Measurements from ENCODE around the gene BCL2A1.
"Not testable (repeated sequence)": the region's sequence is repeated elsewhere in the genome, so short reads cannot be mapped to it uniquely, and the experiment has no call there.

BCL2A1 gene

GRCh38 chr15:79960502-79961212, 10.3 kb downstream of the BCL2A1 start:
- DNase-seq (ENCODE audit: low read depth in 2 of 2) = no peak

- no peak for DNase-seq (ENCODE audit: low read depth in 2 of 2)
These were observed 13.3 kb downstream of the BCL2A1 start for GRCh38 chr15:79957741-79958140.

DNA sequence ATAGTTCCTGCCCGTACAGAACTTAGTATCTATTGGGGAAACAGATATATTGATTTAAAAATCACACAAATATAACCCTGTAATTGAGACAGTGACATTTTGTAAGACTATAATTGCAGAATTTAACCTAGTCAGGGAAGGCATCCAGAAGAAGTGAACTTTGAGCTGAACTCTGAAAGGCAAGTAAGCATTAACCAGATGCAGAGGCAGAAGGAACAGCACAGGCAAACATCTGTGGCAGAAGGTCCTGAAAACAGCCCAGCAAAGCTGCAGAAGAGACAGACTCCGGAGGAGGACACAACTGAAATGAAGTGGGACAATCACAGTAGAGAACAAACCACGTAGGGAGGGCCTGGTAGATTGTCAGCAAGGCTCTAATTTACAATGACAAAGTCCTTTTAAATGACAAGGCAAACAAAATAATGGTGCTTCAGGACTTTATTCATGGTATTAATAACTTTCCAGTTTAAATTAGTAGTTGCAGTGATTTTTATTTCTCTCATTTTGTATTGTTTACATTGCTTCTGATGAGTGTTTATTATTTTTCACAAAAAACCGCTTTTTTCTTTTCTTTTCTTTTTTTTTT, 14.5 kb downstream of the BCL2A1 start:
- DNase-seq (ENCODE audit: low read depth in 2 of 2) = no peak

- no peak for DNase-seq (ENCODE audit: low read depth in 2 of 2)
These were observed 16.3 kb downstream of the BCL2A1 start for GRCh38 chr15:79954661-79955060.

DNA sequence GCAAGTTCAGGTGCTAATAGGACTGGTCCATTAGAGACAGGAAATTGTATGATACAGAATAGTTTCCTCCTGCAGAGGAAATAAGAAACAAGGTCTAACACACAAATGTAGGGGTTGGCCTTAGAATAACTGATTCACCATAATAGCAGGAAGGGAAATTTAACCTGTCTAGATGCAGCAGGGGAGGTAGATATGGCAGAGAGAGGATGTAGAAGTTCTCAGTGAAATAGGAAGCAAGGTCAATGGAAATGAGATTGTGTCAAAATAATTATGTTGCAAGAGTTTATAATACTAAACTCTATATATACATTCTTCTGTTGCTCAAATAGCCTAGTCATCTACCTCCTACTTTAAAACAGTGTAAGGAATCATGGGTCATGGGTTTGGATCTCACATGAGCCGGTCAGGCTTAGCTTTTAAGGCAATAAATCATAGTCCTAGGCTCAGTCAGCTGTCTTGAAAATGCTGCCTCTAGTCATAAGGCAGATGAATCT, 17.0 kb downstream of the BCL2A1 start:
- DNase-seq (ENCODE audit: low read depth in 2 of 2) = no peak

- no peak for DNase-seq (ENCODE audit: low read depth in 2 of 2)
These were observed 18.7 kb downstream of the BCL2A1 start for GRCh38 chr15:79952329-79952728.

DNA sequence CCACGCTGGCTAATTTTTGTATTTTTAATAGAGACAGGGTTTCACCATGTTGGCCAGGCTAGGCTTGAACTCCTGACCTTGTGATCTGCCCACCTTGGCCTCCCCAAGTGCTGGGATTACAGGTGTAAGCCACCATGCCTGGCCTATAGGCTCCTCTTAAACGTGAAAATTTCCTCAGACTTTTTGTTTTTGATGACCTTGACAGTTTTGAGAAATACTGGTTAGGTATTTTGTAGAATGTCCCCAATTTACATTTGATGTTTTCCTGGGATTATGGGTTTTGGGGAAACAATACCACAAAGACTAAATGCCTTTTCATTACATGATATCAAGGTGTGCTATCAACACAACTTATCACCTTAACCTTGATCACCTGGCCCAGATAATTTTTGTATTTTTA, 20.7 kb downstream of the BCL2A1 start:
- no peak for DNase-seq (ENCODE audit: low read depth in 2 of 2)

GRCh38 chr15:79948761-79949160, 22.2 kb downstream of the BCL2A1 start:
- no peak for DNase-seq (ENCODE audit: low read depth in 2 of 2)

GRCh38 chr15:79948095-79948695, 22.8 kb downstream of the BCL2A1 start:
- DNase-seq (ENCODE audit: low read depth in 2 of 2) = no peak

DNA sequence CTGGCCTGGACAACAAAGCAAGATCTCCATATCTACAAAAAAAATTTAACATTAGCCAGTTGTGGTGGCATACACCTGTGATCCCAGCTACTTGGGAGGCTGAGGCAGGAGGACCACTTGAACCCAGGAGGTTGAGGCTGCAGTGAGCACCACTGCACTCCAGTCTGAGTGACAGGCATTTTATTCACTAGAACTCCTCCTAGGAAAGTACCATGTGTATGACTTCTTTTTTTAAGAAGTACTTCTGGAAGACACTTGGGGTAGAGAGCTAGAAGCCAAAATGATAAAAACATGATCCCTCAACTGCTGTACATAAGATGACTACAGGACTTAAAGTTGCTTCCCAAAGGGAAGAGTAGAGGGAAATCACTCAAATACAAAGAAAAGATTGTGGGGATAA, 24.0 kb downstream of the BCL2A1 start:
- DNase-seq (ENCODE audit: low read depth in 2 of 2) = no peak

DNA sequence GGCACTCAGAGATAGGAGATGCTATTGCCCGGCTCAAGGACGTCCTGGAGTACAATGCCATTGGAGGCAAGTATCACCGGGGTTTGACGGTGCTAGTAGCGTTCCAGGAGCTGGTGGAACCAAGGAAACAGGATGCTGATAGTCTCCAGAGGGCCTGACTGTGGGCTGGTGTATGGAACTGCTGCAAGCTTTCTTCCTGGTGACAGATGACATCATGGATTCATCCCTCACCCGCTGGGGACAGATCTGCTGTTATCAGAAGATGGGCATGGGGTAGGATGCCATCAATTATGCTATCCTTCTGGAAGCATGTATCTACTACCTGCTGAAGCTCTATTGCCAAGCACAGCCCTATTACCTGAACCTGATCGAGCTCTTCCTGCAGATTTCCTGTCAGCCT, 26.4 kb downstream of the BCL2A1 start:
- DNase-seq (ENCODE audit: low read depth in 2 of 2) = no peak

DNA sequence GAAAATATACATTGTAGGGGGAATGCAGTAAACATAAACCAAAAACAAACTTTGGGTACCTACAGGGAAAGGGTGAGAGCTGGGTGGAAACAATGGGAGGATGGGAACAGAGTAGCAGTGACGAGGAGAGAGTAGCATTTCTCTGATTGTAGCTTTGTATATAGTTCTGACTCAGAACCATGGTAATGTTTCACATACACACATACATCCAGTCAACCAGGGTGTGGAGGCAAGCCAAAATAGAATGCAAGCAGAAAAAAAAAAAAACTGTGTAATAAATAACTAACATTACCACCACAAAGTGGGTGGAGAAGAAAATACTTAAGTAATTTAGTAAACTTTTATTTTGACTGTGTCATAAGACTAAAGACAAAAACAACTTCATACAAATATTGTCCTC, 27.2 kb downstream of the BCL2A1 start:
- DNase-seq (ENCODE audit: low read depth in 2 of 2) = no peak

GRCh38 chr15:79942741-79943481, 28.1 kb downstream of the BCL2A1 start:
- DNase-seq (ENCODE audit: low read depth in 2 of 2) = no peak

GRCh38 chr15:79939399-79939798, 31.6 kb downstream of the BCL2A1 start:
- no peak for DNase-seq (ENCODE audit: low read depth in 2 of 2)

DNA sequence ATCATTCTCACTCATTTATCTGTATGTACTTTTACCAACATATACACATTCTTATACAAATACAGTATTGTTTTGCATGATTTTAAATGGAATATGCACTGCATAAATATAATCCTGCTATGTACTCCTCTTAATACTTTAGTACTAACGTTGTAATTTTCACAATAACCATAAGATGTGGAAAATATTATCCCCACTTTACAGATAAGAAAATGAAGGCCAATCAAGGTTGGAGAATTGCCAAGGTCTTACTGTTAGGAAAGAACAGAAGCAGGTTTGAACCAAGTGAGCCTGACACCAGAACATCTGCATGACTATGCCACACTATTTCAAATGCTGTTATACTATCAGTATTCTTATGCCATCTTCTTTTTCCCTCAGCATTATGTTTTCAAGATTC, 32.9 kb downstream of the BCL2A1 start:
- DNase-seq (ENCODE audit: low read depth in 2 of 2) = no peak

DNA sequence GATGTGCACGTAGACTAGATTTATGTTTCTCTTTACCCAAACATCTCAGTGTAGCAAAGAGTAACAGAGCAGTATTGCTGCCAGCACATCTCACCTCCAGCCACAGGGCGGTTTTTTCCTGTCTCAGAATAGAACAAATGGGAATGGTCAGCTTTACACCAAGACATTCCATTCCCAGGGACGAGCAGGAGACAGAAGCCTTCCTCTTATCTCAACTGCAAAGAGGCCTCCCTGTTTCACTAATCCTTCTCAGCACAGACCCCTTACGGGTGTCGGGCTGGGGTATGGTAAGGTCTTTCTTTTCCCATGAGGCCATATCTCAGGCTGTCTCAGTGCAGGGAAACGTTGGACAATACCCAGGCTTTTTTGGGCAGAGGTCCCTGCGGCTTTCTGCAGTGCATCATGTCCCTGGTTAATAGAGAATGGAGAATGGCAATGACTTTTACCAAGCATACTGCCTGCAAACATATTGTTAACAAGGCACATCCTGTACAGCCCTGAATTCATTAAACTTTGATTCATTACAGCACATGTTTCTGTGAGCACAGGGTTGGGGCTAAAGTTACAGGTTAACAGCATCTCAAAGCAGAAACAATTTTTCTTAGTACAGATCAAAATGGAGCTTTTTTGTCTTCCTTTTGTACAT, 35.3 kb downstream of the BCL2A1 start:
- DNase-seq (ENCODE audit: low read depth in 2 of 2) = not testable (repeated sequence)

GRCh38 chr15:79933231-79933630, 37.8 kb downstream of the BCL2A1 start:
- DNase-seq (ENCODE audit: low read depth in 2 of 2) = no peak

- DNase-seq (ENCODE audit: low read depth in 2 of 2) = no peak
These were observed 38.5 kb downstream of the BCL2A1 start for GRCh38 chr15:79932447-79932846.

- DNase-seq (ENCODE audit: low read depth in 2 of 2) = no peak
These were observed 40.5 kb downstream of the BCL2A1 start for GRCh38 chr15:79930516-79930915.

- DNase-seq (ENCODE audit: low read depth in 2 of 2) = no peak
These were observed 41.6 kb downstream of the BCL2A1 start for GRCh38 chr15:79929412-79929811.

DNA sequence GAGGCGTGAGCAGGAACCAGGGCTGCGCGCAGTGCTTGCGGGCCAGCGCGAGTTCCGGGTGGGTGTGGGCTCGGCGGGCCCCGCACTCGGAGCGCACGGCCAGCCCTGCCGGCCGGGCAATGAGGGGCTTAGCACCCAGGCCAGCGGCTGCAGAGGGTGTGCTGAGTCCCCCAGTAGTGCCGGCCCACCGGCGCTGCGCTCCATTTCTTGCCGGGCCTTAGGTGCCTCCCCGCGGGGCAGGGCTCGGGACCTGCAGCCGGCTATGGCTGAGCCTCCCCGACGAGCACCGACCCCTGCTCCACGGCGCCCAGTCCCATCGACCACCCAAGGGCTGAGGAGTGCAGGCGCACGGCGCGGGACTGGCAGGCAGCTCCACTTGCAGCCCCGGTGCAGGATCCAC, 44.9 kb downstream of the BCL2A1 start:
- not testable (repeated sequence) for DNase-seq (ENCODE audit: low read depth in 2 of 2)

GRCh38 chr15:79924379-79924778, 46.6 kb downstream of the BCL2A1 start:
- no peak for DNase-seq (ENCODE audit: low read depth in 2 of 2)
